Stimulated activated CD4-positive, alpha-beta T cell treated with anti-CD3 and anti-CD28 coated beads, Interleukin-2, amount 100 ng/mL, for 4 hours (primary cell): ENCODE results near the gene NOC2L.
A peak's percentile ranks its signal among the peaks of the same experiment; 100 is the strongest.

Source experiments
- DNase-seq: peaks from one replicate; pipeline ENCODE4 v3.0.0-alpha.2; 2020; ENCODE audit warnings: low read depth

NOC2L gene

DNA sequence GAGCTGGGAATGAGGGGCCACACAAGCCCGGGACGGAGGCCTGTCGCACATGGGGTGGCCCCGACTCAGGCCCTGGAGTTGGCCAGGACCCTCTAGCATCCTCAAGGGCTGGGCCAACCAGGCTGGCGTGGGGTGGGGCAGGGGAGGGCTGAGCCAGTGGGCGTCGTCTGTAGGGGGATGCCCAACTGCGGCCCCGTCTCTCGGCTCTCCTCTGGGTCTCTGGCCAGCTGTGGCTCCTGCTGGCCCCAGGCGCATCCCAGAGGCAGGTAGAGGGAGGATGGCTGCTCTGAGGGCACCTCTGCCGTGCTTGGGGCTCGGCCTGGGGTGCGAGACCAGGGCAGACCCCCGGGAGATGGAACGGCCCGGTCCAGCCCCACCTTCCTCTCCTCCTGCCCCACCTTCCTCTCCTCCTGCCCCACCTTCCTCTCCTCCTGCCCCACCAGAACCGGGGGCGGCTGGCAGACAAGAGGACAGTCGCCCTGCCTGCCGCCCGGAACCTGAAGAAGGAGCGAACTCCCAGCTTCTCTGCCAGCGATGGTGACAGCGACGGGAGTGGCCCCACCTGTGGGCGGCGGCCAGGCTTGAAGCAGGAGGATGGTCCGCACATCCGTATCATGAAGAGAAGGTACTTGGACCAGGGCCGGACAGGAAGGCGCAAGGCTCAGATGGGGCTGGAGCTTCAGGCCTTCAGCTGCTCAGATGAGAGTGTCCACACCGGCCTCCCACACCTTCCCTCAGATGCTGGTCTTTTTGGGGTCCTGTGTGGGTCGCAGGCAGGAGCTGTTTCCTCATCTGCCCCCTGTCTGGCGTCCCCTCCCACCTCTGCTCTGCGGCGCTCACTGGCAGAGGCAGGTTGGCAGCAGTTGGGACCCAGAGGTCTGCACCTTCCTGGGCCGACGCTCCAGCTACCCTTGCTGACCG is 29.1 kb downstream of the NOC2L start:
- DNase-seq: no peak

GRCh38 chr1:928825-929661 is 30.0 kb downstream of the NOC2L start:
- no peak for DNase-seq

- DNase-seq: no peak
Observed at GRCh38 chr1:927748-928147, 31.3 kb downstream of the NOC2L start.

DNA sequence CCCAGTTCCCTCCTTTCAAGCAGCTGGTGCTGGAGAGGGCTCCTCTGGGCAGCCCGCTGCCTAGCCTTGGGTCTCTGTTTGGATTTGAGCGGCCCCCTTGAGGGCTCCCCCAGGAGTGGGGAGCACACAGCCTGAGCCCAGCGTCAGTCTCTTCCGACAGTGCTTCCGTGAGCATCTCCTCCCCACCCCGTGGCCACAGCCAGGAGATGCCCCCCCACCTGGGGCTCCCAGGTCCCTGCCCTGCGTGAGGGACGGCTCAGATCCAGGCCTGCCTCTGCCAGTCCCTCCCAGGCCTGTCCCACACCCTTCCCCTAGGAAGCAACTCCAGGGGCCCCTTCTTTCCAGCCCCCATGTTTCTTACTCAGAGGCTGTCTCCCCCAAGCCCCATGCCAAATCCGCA is 31.8 kb downstream of the NOC2L start:
- no peak for DNase-seq

DNA sequence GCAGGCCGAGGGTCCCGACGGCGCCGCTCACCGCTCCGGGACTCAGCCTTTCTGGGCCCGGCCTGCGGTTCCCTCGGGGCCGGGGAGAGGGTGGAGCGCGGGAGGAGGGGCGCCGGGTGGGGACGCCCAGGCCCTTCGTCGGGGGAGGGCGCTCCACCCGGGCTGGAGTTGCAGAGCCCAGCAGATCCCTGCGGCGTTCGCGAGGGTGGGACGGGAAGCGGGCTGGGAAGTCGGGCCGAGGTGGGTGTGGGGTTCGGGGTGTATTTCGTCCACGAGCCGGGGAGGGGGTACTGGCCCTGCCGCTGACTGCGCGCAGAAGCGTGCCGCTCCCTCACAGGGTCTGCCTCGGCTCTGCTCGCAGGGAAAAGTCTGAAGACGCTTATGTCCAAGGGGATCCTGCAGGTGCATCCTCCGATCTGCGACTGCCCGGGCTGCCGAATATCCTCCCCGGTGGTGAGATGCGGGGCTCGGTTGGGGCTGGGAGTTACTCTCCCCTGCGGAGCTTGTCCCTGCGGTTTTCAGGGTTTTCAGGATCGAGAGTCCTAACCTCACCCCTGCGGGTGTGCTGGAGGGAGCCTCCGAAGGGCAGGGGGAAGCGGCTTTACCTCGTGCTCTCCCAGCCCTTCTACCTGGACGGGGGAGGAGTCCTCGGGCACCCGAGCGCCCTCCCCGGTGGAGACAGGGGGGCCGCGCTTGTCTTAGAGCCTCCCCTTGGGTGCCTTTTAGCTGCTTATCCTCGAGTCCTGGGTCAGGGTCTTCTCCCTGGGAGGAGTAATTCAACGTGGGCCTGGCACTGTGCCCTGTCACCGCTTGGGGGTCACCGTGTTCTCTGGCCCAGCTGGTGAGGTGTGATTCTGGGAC is 33.3 kb downstream of the NOC2L start:
- DNase-seq: no peak

- no peak for DNase-seq
Observed at GRCh38 chr1:924656-925560, 34.1 kb downstream of the NOC2L start.

DNA sequence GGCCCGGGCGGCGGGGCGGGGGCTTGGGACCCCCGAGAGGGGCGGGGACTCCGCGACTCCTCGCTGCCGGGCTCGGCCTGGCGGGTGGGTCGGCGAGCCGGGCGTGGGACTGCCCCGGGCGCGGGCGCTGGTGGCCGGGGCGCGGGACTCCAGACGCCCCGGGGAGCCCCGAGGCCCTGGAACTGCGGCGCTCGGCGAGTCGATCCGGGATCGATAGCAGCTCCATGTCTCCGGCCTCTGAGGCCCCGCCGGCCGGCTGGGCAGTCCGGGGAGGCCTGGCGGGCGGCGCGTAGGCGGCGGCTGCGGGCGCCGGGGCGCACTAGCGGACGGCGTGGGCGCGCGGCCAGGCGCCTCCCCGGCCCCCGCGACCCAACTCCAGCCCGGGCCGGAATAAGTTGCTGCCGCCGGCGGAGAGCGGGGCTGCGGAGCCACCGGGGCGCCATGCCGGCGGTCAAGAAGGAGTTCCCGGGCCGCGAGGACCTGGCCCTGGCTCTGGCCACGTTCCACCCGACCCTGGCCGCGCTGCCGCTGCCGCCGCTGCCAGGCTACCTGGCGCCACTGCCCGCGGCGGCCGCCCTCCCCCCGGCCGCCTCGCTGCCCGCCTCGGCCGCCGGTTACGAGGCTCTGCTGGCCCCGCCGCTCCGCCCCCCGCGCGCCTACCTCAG is 34.9 kb downstream of the NOC2L start:
- DNase-seq: no peak

- DNase-seq: peak; percentile 37
Observed at GRCh38 chr1:923131-923990, 35.7 kb downstream of the NOC2L start, which contains the start of gene SAMD11. TSS of gene SAMD11 (plus strand) at chr1:923923. CDS start at chr1:924432, 509 bp downstream.

DNA sequence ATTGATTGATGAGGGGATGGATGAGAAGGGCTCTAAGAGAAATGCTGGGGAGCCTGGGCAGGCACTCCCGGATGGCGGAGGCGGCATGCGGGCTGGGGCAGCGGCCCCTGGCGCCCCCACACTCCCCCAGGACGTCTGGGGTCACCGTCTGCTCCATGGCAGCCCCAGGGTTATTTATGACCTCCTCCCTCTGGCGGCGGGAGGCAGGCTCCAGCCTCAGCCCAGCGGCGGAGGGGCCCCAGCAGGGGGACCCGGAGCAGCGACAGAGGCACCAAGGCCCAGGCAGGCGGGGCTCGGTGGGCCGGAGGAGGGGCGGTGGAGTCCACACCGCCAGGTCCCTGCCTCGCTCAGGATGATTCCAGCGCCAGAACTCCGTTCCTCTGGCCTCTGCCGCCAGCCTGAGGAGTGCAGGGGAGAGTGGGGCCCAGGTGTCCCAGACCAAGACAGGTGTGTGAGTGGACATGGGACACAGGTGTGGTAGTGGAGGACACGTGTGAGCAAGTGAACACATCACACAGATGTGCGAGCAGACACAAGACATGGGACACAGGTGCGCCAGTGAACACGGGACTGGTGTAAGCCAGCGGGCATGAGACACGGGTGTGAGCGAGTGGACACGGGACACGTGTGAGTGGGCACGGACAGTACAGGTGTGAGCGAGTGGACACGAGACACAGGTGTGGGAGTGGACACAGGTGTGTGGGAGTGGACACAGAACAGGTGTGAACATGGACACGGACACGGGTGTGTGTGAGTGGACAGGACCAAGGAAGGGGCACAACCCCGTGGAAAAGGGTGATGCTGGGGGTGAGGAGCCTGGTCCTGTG is 37.8 kb downstream of the NOC2L start:
- DNase-seq: no peak

- no peak for DNase-seq
Observed at GRCh38 chr1:920521-920920, 38.5 kb downstream of the NOC2L start.

DNA sequence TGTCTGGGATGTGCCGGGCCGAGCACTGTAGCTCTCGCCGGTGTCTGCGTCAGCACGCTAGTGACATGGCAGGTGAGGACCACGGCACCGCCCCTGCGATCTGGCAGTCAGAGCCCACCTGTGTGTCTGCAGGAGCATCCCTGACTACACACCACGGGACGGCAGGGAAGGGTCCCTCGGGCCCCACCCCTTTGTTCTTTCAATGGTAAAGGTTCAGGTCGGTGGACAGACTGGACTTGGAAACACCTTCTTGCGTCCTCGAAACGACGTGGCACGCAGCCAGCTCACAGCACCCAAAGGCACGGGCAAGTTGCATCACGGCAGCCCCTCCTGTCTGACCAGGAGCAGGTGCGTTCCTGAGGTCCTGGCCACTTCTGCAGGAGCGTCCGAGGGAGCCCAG is 39.0 kb downstream of the NOC2L start:
- DNase-seq: no peak

DNA sequence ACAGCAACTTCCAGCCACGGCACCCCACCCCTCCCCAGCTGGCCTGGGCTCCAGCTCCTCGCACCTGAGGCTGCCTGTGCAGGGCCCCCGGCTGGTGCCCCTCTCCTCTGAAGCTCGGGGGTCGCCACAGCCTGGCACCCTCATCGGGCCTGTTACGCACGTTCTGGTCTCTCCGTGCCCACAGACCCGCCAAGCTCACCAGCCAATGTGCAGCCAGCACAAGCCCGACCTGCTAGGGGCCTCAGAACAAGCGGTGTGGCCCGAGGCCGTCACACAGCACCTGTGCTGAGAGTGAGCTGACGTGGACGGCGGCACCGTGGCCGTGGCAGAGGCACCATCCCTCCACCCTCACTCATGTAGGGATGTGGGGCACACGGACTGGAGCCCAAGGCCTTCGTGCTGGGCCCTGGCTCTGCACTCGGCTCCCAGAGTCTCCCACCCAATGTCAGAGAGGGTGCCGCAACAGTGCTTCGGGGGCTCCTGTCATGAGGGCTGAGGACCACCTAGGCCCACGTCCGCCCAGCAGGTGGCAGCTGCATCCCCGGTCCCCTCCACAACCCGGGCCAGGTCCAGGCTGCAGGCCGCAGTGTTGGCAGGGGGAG is 39.7 kb downstream of the NOC2L start:
- no peak for DNase-seq

DNA sequence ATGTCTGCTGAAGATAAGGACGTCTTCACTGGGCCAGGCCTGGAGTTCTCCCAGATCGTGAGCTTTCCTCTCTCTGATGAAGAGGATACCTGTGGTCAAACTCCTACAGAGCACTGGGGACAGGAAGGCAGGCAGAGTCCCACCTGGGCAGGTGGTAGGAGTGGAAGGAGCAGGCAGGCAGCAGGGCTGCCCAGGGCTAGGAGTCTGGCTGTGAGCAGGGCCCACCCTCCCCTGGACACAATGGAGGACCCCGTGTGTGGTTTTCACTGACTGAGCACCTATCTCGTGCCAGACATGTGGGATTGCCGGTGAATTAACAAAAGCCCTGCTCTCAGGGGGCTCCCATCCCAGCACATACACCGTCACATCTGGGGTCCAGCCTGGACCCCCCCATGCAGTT is 40.2 kb downstream of the NOC2L start:
- DNase-seq: no peak

DNA sequence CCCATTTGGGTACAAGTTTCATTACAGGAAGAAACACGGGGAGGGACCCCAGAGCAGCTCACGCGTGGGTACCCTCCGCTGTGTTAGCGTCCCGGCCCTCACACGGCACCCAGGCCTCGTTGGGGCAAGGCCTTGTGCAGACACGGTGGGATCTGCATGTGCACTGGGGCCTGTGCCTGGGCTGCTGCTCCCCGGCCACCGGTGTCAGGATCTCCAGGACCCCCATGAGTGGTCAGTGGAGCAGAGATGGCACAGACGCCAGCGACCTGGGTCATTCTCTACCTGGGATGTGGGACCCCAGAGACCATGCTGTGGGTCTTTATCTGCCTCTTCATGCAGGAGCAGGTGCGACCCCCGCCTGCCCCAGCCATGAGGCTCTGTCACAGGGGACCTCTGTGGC is 40.7 kb downstream of the NOC2L start:
- no peak for DNase-seq

- no peak for DNase-seq
Observed at GRCh38 chr1:917466-918091, 41.5 kb downstream of the NOC2L start.

DNA sequence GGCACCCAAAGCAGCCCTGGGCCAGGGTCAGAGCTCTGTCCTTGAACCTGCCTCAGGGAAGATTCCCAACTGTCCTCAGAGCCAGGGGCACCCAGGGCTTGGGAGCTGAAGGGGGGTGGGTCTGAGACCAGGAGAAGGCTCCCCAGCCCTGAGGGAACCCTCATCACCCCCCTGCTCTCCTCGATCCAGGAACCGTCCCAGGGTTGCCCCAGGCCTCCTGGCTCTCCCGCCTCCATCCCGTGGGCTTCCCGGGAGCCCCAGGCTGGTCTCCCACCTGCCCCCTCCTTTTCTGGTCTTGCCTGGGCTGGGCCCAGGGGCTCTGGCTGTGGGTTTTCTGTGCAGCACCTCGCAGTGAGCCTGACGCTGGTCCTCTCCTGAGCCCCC is 42.0 kb downstream of the NOC2L start:
- no peak for DNase-seq

DNA sequence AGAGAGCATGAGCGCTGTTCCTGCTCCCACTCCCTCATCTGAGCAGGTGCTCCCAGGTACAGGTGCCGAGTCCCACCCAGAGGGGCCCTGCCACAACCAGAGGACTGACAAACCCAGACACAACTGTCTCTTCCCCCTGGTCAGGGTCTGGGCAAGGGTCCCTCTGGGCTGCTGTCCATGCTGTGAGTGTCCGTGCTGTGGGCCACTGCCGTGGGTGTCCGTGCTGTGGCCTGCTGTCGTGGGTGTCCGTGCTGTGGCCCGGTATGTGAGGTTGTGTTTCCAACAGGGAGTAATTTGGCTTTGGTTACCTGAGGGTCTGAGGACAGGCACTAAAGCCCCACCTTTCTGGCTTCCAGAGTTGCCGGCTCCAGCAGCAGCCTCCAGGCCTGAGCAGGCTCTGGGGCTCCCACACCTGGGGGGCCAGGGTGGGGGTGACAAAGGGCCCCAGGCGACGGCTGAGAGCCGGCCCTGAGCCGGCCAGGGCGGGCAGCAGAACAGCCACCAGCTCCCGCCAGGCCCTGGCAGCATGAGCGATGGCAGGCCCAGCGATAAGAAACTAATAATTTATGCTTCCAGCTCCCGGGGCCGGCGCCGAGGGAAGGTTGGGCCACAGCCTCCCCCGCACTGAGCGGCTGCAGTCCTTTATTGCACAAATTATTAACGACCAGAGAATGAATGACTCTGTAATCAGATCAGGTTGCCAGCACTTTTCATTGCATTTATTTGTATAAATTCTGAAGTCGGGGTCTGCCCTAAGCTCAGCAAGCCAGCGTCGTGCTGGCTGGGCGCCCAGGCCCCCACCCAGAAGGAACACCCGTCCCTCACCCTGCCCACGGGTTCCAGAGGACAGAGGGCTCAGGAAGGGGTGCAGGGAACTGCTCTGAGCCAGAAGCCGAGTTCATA is 42.6 kb downstream of the NOC2L start:
- no peak for DNase-seq
